AG10803 (cell line): ENCODE measurements around the gene RUVBL1.

Experiments used
- DNase-seq: peaks from one replicate; pipeline ENCODE4 v3.0.0; 2010; ENCODE audit warnings: low read depth
- H3K4me3 ChIP-seq: 2 replicates; pipeline ENCODE4 v1.5.1; 2011; ENCODE audit warnings: mild to moderate bottlenecking, low read length, control low read depth
- CTCF ChIP-seq: conservative IDR thresholded peaks from 2 replicates; pipeline ENCODE4 v1.5.1; 2011; ENCODE audit warnings: mild to moderate bottlenecking, low read length, control low read depth, inconsistent platforms

The RUVBL1 gene

GRCh38 chr3:128068156-128068620 is 55.4 kb downstream of the RUVBL1 start:
- no peak overlapping the region for H3K4me3 ChIP-seq
- TF ChIP-seq CTCF, result peak; percentile 64
- DNase-seq, result peak; percentile 51

- 0 out of 2 replicates have a peak, but pooled peaks have one; percentile 3 for TF ChIP-seq CTCF
- H3K4me3 ChIP-seq, result no peak overlapping the region
- peak; percentile 56 for DNase-seq
Measured at GRCh38 chr3:128067489-128067888, 56.1 kb downstream of the RUVBL1 start.

GRCh38 chr3:128066676-128067075 is 56.9 kb downstream of the RUVBL1 start:
- DNase-seq, result no peak
- H3K4me3 ChIP-seq, result no peak overlapping the region
- no peak for TF ChIP-seq CTCF

GRCh38 chr3:128066114-128066513 is 57.5 kb downstream of the RUVBL1 start:
- TF ChIP-seq CTCF, result no peak
- DNase-seq, result peak; percentile 53
- H3K4me3 ChIP-seq, result no peak overlapping the region

GRCh38 chr3:128064962-128065361 is 58.6 kb downstream of the RUVBL1 start:
- peak; percentile 55 for DNase-seq
- H3K4me3 ChIP-seq, result no peak overlapping the region
- TF ChIP-seq CTCF, result no peak

- no peak for TF ChIP-seq CTCF
Measured at GRCh38 chr3:128063865-128064264, 59.7 kb downstream of the RUVBL1 start.

GRCh38 chr3:128062033-128062745 is 61.4 kb downstream of the RUVBL1 start:
- DNase-seq, result no peak
- no peak for TF ChIP-seq CTCF
- no peak overlapping the region for H3K4me3 ChIP-seq

More at GRCh38 chr3:128063865-128064264, 59.7 kb downstream of the RUVBL1 start:
- H3K4me3 ChIP-seq, result no peak overlapping the region
- DNase-seq, result no peak
